GM12865 (cell line): ENCODE results near the gene RNF220.
A peak's percentile ranks its signal among the peaks of the same experiment; 100 is the strongest.

Experiments used
- DNase-seq: peaks from one replicate; pipeline ENCODE4 v3.0.0; 2010; ENCODE audit warnings: low read depth
- H3K4me3 ChIP-seq: 2 replicates; pipeline ENCODE4 v1.5.1; 2011; ENCODE audit warnings: mild to moderate bottlenecking, low read depth, low read length, control low read depth
- TF ChIP-seq, protein P1 (sequence below): IDR thresholded peaks from 2 replicates; pipeline ENCODE4 v1.5.1; 2011; ENCODE audit warnings: low read length, control low read depth, low read depth, inconsistent platforms; ENCODE audit not compliant: insufficient read depth; ENCODE audit errors: missing control alignments

Gene RNF220

DNA sequence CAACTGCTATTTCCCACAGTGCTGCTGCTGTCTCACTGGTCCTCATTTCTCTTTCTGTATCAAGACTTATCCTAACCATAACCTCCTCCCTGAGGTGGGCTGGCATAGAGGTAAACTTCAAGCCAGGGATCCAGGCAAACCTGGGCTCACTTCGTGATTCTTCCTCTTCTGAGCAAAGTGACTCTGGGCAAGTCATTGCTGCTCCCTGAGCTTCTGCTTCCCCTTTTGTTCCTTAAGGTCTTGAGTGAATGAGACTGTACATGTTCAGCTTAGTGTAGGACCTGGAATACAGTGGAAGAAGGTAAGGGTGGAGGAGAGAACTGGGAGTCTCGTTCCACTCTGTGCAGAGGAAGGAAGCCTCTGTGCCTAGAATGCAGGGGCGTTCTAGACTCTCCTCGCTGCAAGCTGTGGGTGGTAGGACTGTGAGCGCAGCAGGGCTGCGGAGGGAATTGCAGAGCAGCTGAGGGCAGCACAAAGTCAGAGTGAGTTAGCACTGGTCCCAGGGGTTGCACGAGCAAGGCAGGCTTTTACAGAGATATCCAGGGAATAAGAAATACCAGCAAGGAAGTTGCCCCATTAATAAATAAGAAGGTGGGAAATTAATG, 38.6 kb upstream of the RNF220 start:
- no peak for DNase-seq
- TF ChIP-seq, protein P1, sequence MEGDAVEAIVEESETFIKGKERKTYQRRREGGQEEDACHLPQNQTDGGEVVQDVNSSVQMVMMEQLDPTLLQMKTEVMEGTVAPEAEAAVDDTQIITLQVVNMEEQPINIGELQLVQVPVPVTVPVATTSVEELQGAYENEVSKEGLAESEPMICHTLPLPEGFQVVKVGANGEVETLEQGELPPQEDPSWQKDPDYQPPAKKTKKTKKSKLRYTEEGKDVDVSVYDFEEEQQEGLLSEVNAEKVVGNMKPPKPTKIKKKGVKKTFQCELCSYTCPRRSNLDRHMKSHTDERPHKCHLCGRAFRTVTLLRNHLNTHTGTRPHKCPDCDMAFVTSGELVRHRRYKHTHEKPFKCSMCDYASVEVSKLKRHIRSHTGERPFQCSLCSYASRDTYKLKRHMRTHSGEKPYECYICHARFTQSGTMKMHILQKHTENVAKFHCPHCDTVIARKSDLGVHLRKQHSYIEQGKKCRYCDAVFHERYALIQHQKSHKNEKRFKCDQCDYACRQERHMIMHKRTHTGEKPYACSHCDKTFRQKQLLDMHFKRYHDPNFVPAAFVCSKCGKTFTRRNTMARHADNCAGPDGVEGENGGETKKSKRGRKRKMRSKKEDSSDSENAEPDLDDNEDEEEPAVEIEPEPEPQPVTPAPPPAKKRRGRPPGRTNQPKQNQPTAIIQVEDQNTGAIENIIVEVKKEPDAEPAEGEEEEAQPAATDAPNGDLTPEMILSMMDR, result no peak
- H3K4me3 ChIP-seq, result no peak overlapping the region

- TF ChIP-seq, protein P1, result no peak
- H3K4me3 ChIP-seq, result no peak overlapping the region
These were observed 37.1 kb upstream of the RNF220 start for GRCh38 chr1:44367944-44368343.

DNA sequence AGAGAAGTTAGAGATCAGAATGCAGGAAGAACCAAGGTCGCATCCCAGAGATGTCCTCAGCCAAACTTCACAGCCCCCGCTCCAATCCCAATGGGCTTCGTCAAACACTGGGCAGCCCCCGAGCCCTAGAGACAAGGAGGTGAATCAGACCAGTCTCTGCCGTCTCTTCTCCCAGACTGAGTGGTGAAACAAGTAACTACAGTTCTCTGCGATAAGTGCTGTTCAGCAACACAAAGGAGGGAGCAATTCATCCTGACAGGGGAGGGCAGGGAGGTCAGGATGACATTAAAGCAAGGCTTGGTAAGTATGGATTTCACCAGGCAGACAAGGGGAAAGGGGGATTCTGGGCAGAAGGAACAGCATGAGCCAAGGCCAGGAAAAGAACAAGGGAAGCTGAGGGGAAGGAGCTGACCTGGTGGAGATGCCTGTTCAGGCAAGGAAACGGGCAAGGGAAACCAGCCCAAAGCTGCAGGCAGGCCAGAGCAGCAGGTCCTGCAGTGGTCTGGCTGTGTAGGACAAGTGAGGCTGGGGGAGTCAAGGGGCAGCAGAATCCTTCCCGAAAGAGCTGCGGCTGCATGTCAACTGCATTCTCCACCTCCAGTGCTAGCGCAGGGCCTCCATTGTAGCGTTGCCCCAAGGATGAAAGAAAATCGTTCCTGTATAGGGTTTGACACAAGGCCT, 36.4 kb upstream of the RNF220 start:
- H3K4me3 ChIP-seq, result no peak overlapping the region
- TF ChIP-seq, protein P1, result no peak
- no peak for DNase-seq

More at GRCh38 chr1:44367944-44368343, 37.1 kb upstream of the RNF220 start:
- DNase-seq, result no peak

DNA sequence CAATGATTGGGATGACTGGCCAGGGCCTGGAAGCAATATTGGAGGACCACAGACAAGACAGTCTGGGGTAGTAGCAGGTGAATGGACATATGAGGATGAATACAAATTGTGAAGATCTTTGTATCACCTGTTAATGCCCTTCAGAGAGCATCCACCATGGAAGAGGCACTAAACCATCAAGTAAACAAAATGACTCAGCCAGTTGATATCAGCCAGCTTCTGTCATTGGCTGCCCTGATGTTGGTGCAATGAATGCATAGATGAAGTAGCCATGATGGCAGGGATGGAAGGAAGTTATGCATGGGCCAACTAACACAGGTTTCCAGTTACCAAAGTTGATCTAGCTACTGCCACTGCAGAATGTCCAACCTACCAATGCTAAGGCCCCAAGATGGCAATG, 33.8 kb upstream of the RNF220 start:
- H3K4me3 ChIP-seq, result no peak overlapping the region
- DNase-seq, result no peak
- TF ChIP-seq, protein P1, result no peak

DNA sequence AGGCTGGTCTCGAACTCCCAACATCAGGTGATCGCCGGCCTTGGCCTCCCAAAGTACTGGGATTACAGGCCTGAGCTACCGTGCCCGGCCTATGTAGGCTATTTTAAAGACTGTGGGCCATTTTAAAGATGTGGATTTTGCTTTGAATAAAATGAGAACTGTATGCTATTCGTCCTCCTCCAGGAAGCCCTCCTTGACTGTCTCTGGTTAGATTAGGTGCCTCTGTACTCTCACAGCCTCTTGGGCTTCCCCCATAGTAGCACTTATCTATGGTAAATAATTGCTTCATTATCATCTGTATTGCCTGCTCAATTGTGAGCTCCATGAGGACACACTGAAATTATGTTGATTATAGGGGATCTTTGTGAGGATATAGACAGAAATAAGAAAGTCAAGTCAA, 29.5 kb upstream of the RNF220 start:
- TF ChIP-seq, protein P1, result no peak
- no peak overlapping the region for H3K4me3 ChIP-seq
- DNase-seq, result no peak

DNA sequence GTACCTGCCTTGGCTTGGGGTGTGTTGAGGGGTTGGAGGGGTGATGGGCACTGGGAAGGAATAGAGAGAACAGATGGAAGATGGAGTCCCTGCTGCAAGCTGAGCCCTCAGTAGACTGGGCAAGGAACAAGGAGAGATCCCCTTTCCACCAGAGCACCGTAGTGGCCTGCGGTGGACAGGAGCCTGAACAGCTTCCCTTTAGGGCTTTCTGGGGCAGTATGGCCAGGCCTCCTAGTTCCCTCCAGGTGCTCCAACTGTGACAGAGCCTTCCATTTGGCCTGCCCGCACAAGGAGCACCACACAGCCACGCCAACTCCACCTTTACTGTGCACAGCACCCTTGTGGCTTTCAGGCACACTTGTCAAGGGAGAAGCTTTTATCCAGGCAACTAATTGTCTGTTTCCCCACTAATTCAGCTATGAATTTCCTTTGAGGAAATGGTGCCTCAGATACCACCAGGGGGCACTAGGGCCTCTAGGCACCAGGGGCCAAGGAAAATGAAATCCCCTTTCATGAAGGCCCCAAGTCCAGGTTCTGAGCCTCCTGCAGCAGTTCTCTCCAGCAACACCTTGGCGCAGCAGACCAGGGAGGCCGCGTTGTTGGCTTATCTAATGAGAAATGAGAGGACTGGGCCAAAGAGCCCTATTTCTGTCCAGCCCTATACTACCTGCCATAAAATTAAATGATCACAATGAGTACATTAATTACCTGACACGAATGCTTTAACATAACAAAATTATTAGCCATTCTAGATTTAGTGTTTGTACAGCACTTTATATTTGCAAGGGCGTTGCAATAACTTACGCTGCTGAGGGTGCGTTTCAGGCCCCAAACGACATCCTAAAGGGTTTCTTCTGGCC, 26.9 kb upstream of the RNF220 start:
- DNase-seq, result peak; percentile 65
- TF ChIP-seq, protein P1, result peak; percentile 74
- no peak overlapping the region for H3K4me3 ChIP-seq
